HG02798 (cell line): ENCODE measurements around the gene TCF12.
"Not testable (repeated sequence)": the region's sequence is repeated elsewhere in the genome, so short reads cannot be mapped to it uniquely, and the experiment has no call there.

Source experiments
- ATAC-seq: cut with Tn5 transposase; IDR thresholded peaks from one replicate; pipeline ENCODE4 v1.9.1; 2021; ENCODE audit warnings: mild to moderate bottlenecking; ENCODE audit not compliant: unreplicated experiment, poor library complexity

TCF12 gene

GRCh38 chr15:57152666-57153539, 234.5 kb downstream of the TCF12 start:
- no peak for ATAC-seq

GRCh38 chr15:57156210-57156884, 237.9 kb downstream of the TCF12 start:
- no peak for ATAC-seq

- no peak for ATAC-seq
Observed at GRCh38 chr15:57158589-57158988, 240.1 kb downstream of the TCF12 start.

GRCh38 chr15:57158997-57159668, 240.7 kb downstream of the TCF12 start:
- ATAC-seq: no peak

GRCh38 chr15:57159767-57160166, 241.3 kb downstream of the TCF12 start:
- ATAC-seq: no peak

GRCh38 chr15:57160823-57161560, 242.5 kb downstream of the TCF12 start:
- ATAC-seq: no peak

- not testable (repeated sequence) for ATAC-seq
Observed at GRCh38 chr15:57164251-57164650, 245.8 kb downstream of the TCF12 start.

- ATAC-seq: no peak
Observed at GRCh38 chr15:57165992-57166391, 247.5 kb downstream of the TCF12 start.

GRCh38 chr15:57167821-57168395, 249.5 kb downstream of the TCF12 start:
- ATAC-seq: no peak

- no peak for ATAC-seq
Observed at GRCh38 chr15:57169643-57170042, 251.2 kb downstream of the TCF12 start.

- no peak for ATAC-seq
Observed at GRCh38 chr15:57171426-57171825, 253.0 kb downstream of the TCF12 start.

GRCh38 chr15:57172925-57173324, 254.5 kb downstream of the TCF12 start:
- ATAC-seq: no peak

GRCh38 chr15:57183041-57183440, 264.6 kb downstream of the TCF12 start:
- no peak for ATAC-seq

GRCh38 chr15:57183614-57184344, 265.3 kb downstream of the TCF12 start:
- no peak for ATAC-seq

- no peak for ATAC-seq
Observed at GRCh38 chr15:57184502-57184901, 266.1 kb downstream of the TCF12 start.

GRCh38 chr15:57185507-57186074, 267.1 kb downstream of the TCF12 start:
- no peak for ATAC-seq

- ATAC-seq: no peak
Observed at GRCh38 chr15:57189466-57189865, 271.0 kb downstream of the TCF12 start.

GRCh38 chr15:57190208-57190607, 271.8 kb downstream of the TCF12 start:
- no peak for ATAC-seq

- no peak for ATAC-seq
Observed at GRCh38 chr15:57193161-57193560, 274.7 kb downstream of the TCF12 start.
